A172 (cell line): ENCODE results near the gene MAFB. TPM values are rescaled to one million over a fixed set of nuclear protein-coding genes. Genes with fewer than 3 reads are reported as not detected.

Experiments used
- DNase-seq: peaks from one replicate; pipeline ENCODE4 v3.0.0-alpha.2; 2015; ENCODE audit warnings: low spot score
- total RNA-seq: library from RNA; depleted of rRNA; stranded (reverse); fragments of >200 nt; shearing (Covaris generic); gene quantifications from 2 replicates; pipeline ENCODE4 v1.2.3, GENCODE V29; 2014

MAFB gene
- total RNA-seq, 1 experiment from 2014 or later: 0.62 TPM

DNA sequence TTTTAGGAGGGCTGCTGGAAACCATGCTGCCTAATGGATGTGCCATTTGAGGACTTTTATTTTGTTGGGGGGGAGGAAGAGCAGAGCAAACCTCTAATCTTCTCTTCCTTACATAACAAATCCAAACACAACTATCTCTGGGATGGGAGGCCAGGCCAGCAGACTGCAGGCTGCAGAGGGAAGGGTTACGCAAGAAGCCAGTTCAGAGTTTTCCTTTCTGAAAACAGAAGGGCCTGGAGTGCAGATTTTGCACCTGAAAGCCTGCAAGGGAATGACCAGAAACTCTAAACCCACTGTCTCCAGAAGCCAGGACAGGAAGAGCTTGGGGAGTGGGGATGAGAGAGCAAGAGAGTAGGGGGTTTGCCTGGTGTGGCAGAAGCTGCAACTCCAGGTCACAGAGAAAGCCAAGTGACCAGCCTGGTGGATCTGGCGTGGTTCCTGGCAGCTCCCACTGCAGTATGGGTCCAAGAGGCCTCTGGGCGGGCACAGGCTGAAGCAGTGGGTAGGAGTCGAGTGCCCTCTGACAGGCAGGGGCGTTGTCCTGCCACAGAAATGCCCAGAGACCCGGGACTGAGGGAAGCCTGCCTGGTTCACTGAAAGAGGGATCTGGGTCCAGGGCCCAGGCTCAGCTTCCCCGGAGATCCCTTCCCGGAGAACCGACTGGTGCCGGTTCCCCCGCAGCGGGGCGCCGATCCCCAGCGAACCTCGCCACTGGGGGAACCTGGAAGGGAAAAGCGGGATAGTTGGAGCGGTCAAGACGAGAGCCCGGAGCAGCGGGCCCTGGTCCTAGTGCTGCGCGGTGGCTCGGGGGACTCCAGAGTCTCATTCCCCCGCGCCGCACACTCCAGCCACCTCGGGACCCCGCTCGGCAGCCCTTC, 6.7 kb downstream of the MAFB start:
- no peak for DNase-seq

DNA sequence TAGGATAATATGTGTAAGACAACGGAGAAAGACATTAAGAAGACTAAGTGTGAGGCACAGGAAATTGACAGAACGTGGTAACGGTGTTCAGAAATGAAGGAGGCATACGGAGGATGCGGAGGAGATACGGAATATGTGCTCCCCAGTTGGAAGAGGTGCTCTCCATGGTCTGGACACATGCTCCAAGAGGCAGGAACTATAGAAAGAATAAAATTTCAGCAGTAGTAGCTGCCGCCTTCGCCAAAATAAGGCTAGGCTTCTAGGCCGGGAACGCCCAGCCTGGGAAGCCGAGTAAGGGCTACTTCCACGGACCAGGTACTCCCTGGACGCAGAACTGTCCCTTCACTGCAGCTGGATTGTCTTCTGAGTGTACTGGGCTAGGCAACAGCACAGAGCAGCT, 7.4 kb downstream of the MAFB start:
- DNase-seq: no peak

- DNase-seq: no peak
Measured at GRCh38 chr20:40681165-40681564, 7.9 kb downstream of the MAFB start.

DNA sequence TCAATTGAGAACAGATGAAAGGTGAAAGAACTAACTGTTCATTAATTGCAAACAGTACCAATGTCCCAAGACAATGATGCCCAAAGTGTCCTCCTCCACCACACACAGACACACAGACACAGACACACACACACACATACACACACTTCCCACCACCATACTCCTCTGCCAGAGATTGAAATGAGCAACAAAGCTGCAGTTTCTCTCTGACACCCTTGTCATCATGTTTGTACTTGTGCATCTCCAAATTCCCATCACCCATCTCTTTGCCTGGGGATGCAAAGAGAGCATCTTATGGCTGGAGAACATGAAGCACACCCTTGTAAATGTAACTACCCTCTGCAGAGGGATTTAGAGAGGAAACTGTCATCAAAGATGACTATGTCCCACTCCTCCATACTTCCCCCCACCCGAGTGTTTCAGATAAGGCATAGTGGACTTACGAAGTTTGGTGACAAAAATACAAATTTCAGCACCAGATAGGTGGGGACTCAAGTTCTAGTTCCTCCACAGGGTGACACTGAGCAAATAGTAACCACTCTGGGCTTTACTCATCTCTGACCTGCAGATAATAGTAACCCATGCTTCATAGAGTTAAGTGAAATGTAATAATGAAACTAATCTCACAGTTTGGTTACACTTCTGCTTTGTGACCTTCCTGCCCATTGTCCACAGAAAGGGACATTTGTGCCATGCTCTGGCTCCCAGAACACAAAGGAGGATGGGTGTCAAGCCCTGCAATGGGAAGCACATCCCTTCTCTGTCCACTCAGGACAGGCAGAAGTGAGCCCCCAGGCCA, 8.7 kb downstream of the MAFB start:
- no peak for DNase-seq

- DNase-seq: no peak
Measured at GRCh38 chr20:40679184-40679583, 9.9 kb downstream of the MAFB start.

DNA sequence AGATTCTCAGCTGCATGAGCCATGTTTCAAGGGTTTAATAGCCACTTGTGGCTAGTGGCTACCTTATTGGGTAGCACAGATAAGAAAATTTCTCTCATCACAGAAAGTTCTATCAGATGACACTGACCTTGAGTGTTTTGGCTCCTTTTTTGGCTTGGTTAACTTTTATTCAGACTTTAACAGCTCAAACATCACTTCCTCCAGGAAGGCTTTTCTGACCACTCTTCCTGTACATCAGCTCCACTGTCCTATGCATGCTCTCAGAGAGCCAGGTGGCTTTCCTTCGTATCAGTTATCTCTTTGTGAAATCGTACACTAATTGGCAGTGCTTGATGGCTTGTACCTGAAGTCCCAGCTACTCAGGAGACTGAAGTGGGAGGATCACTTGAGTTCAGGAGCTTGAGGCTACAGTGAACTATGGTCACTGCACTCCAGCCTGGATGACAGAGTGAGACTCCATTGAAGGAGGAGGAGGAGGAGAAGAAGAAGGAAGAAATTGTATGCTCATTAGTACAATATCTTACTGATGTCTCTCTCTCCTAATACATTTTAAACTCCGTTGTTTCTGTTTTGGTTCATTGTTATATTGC, 10.7 kb downstream of the MAFB start:
- no peak for DNase-seq

GRCh38 chr20:40677343-40677924, 11.6 kb downstream of the MAFB start:
- no peak for DNase-seq

- no peak for DNase-seq
Measured at GRCh38 chr20:40676491-40677269, 12.4 kb downstream of the MAFB start.

DNA sequence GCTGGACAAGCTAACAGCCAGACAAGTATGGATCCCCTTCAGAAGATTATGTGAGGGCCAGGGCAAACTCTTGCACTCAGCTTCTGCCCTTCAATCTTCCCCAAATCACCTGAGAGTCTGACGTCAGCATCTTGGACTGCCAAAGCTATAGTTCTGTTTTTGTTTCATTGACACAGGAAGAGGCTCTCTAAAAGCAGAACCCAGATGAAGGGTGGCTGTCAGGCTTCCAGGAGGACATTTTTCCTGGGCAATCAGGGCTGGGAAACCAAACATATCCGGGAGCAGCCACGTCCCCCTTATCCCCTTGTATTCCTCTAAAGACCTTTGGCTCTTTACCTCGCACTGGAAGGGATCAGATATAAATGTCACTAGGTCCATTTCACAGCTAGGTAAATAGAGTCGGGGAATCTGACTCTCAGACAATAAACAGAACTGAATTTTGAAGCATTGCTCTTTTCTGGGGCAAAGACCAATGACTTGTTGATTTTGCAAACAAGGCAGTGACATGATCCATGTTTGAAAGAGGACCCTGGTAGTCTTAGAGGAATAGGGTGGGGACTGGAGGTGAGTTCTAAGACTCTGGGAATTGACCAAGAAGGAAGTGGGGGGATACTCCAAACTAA, 13.3 kb downstream of the MAFB start:
- no peak for DNase-seq

DNA sequence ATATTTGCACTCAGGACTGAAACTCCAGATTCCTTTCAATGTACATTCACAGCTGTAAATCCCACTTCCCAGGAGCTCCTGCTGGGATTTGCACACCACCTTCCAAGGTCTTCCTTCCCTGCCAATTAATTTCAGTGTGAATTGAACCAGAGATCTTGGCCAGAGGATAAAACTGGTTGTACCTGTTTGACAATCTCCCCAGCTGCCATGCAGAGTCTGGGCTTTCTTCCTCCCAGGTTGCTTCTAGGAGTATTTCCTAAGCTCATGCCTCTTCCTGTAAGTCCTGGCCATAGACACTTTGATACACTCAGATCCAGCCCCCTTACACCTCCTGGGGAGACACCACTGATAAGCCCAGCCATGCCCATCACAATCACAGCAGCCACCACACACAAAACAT, 15.6 kb downstream of the MAFB start:
- DNase-seq: no peak

DNA sequence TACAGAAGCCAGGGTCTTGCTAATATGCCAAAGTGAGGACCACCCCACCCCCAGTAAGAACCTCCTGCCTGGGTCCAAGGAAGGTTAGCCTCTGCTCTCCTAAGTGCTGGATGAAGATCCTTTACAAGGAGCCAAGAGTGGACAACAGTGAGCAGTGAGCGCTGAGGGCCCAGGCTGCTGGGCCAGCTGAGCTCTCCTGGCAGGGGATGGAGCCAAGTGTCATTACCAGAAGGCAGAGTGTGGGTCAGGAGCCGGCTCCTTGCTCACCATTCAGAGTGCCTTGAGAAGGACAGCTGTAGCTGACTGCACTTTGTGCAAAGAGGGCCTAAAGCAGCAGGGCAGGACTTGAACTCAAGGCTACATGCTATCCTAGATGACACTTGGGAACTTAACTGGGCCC, 16.9 kb downstream of the MAFB start:
- no peak for DNase-seq

DNA sequence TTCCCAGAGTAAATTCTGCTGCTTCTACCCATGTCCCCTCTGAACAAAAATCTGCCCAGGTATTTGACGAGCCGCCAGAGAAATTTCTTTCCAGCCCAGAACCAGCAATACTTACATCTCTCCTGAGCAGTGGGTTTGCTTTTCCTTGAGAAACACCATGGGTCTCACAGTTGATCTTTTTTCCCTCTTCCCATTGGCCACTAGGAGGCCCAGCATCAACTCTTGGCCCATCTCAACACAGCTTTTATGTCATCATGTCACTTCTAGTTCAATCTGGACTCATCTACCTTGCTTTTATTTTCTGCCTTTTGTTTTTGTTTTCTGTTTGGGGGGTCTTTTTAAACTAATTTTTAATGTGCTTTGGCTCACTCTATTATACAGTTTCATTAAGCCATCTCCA, 18.8 kb downstream of the MAFB start:
- DNase-seq: no peak

- DNase-seq: no peak
Measured at GRCh38 chr20:40669692-40670091, 19.3 kb downstream of the MAFB start.

DNA sequence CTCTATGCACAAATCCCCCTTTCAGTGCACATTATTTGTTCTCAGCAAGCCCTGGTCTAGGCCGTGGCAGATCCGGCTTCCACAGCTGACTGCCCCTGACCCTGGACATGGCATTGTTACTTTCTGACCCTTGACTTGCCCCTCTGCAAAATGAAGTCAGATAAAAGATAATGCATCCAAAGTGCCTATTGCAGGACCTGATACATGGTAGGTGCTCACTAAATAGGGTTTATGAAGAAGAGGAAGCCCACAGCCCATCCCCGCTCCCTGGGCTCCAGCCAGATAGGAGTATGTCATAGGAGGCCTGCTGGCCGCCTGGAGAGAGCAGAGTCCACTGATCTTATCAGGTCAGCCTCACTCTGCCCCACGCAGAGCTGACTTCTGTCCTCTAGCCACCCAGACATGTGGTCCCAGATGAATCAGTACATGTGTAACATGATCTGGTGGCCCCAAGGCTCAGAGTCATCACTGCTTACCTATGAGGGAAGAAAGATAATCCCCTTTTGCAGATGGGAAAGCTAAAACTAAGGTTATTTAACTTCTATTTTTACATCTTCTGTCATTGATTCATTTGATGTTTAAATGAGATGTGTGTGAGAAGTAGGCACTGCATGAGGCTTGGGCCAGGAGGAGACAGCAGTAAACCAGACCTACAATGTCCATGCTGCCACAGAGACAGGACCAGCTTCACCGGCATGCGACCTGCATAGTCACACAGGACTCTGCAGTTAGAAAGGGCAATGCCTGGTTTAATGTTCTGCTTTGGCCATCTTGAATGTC, 20.4 kb downstream of the MAFB start:
- no peak for DNase-seq

- DNase-seq: no peak
Measured at GRCh38 chr20:40667503-40667902, 21.5 kb downstream of the MAFB start.

GRCh38 chr20:40666336-40666735, 22.7 kb downstream of the MAFB start:
- DNase-seq: no peak

GRCh38 chr20:40664891-40665290, 24.1 kb downstream of the MAFB start:
- DNase-seq: no peak

- DNase-seq: no peak
Measured at GRCh38 chr20:40663991-40664880, 24.8 kb downstream of the MAFB start.

DNA sequence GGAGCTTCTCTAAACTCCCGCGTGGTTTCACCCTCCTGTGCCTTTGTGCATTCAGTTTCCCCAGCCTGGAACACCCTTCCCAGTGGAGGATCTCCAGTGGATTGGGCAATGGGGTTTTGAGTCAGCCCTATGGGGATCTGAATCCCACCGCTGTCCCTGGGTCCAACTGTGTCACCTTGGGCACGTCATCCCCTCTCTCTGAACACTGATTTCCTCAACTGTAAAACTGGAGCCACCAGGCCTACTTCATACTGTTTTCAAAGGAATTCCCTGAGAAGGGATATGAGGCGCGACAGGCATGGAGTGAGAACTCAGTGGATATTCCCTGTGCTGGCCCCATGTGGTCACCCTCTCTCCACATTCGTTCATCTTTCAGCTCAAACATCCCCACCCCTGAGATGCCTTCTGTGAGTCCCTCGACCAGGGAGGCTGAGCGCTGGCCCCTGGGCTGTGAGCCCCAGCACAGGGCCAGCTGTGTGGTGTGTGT, 25.7 kb downstream of the MAFB start:
- DNase-seq: no peak
